Spleen (tissue), 7 donors: Measurements from ENCODE around the gene SUPT6H.

ENCODE experiments used
- POLR2A ChIP-seq, 3 donors: fragments of 450-650 bp; IDR thresholded peaks; one replicate each; pipeline ENCODE4 v1.5.1; 2017; ENCODE audit warnings: antibody characterized with exemption in 3 of 3, mild to moderate bottlenecking in 1 of 3
- POLR2AphosphoS5 ChIP-seq, 3 donors: sonication (generic); formaldehyde crosslinking; IDR thresholded peaks; one replicate each; pipeline ENCODE4 v1.5.1; 2017; ENCODE audit warnings: antibody characterized with exemption in 3 of 3
- TF ChIP-seq, protein P1 (sequence below), 11 experiments: fragments of 200-600 bp in 7 of 11; fragments of 450-650 bp in 4 of 11; sonication (generic) in 4 of 11; IDR thresholded peaks in 8 of 11; conservative IDR thresholded peaks in 3 of 11; 1 replicate in 7 of 11; 2 replicates in 4 of 11; pipeline versions ENCODE4 v1.4.0 to v1.8.0; 2016 to 2021; ENCODE audit warnings: antibody characterized with exemption in 11 of 11, inconsistent platforms in 4 of 11, mild to moderate bottlenecking in 1 of 11
- donor health status: DM: no; HTN: no; CAD: no; lungs with moderate emphysema.
- donor health status: DM: no; HTN: no; CAD: no.
- donor health status: DM: no; HTN: no; CAD: no.

DNA sequence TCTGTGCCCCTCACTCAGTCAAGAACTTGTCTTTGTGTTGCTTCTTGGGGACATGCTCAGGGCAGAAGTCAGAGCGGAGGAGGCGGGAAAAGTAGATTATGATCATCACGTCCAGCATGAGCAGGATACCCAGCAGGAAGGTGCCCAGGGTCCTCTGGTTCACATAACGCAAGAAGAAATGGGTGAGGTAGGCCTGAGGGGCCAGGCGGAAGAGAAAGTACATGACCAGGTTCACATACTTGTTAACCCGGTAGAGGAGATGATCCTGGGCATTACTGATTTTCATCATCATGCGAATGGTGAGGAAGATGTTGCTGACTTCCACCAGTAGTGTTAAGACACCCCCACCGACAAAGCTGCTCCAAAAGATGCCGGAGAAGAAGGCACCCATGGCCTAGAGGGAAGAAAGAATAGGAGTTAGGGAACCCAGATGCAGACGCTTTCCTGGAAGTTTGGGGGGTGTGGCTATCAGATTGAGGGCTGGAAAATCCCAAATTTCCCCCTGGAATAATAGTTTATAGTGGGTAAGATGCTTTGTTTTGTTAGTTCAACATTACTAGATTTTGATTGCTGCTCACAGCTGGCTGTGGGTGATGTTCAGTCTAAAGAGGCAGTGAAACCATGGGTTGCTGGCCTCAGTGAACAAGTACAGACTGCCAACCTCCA is 62.6 kb downstream of the SUPT6H start:
- TF ChIP-seq, protein P1, sequence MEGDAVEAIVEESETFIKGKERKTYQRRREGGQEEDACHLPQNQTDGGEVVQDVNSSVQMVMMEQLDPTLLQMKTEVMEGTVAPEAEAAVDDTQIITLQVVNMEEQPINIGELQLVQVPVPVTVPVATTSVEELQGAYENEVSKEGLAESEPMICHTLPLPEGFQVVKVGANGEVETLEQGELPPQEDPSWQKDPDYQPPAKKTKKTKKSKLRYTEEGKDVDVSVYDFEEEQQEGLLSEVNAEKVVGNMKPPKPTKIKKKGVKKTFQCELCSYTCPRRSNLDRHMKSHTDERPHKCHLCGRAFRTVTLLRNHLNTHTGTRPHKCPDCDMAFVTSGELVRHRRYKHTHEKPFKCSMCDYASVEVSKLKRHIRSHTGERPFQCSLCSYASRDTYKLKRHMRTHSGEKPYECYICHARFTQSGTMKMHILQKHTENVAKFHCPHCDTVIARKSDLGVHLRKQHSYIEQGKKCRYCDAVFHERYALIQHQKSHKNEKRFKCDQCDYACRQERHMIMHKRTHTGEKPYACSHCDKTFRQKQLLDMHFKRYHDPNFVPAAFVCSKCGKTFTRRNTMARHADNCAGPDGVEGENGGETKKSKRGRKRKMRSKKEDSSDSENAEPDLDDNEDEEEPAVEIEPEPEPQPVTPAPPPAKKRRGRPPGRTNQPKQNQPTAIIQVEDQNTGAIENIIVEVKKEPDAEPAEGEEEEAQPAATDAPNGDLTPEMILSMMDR (IDR thresholded peaks at IDR 0.05 in 8 of 11, conservative IDR thresholded peaks at IDR 0.05 in 3 of 11) = no peak
- TF ChIP-seq POLR2A (IDR thresholded peaks at IDR 0.05) (no peak), POLR2AphosphoS5 (IDR thresholded peaks at IDR 0.05) (no peak)
